ENCODE results near the gene ARHGEF19.

Gene ARHGEF19

DNA sequence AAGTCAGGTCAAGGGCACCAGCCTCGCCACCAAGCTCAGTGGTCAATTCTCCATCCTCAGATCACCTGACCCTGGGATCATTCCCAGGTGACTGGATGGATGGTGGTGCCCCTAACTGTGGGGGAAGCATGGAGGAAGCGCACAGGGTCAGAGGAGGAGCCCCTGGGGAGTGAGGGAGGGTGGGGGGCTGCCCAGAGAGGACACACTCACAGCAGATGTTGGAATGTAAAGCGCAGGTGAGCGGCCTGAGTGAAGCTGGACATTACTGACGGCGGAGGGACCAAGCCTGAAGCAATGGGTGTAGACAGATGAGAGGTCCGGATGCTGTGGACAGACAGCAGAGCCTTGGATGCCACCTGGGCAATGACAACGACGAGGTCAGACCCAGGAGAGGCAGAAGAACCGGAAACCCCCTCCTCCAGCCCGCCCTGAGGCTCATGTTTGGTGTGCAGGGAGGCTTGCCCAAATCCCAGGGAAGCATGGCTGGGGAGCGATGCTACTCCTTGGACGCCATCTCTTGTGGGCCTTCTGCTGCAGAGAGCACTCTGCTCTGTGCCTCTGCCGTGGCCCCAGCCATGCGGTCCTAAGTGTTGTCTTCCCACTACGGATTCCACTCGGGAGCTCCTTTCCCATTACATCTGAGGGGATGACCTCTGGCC is 30.2 kb upstream of the ARHGEF19 start:
- Histone ChIP-seq H3K4me2 (ENCODE audit: low read depth, low read length, poor library complexity, severe bottlenecking) (no peak overlapping the region), H3K9ac (ENCODE audit: low read depth, low read length, poor library complexity, severe bottlenecking) (no peak overlapping the region), H3F3A (ENCODE audit: low read depth) (no peaks in the 10 kb centered on the region), H4K20me1 (ENCODE audit: insufficient read depth, low read length, poor library complexity, severe bottlenecking) (no peaks in the 10 kb centered on the region), H3K79me2 (ENCODE audit: insufficient read depth, low read length) (no peaks in the 10 kb centered on the region), H3K9me3 (ENCODE audit: insufficient read depth, low read depth, low read length) (no peaks in the 10 kb centered on the region), H3K36me3 (ENCODE audit: insufficient read depth, low read length) (peaks cover 18% of the 10 kb centered on the region; the same call in 1 of the 2 replicates), H3K4me3 (ENCODE audit: low read length, poor library complexity, severe bottlenecking) (no peak overlapping the region), H3K4me1 (ENCODE audit: insufficient read depth, low read length, poor library complexity, severe bottlenecking) (peaks cover 3% of the 10 kb centered on the region), H2AFZ (ENCODE audit: low read length) (no peak overlapping the region), H3K27me3 (ENCODE audit: insufficient read depth, low read length, poor library complexity, severe bottlenecking) (no peaks in the 10 kb centered on the region), H3K9me2 (replicated peaks; ENCODE audit: low read depth, low read length) (no peaks in the 10 kb centered on the region)
- TF ChIP-seq, protein P1, sequence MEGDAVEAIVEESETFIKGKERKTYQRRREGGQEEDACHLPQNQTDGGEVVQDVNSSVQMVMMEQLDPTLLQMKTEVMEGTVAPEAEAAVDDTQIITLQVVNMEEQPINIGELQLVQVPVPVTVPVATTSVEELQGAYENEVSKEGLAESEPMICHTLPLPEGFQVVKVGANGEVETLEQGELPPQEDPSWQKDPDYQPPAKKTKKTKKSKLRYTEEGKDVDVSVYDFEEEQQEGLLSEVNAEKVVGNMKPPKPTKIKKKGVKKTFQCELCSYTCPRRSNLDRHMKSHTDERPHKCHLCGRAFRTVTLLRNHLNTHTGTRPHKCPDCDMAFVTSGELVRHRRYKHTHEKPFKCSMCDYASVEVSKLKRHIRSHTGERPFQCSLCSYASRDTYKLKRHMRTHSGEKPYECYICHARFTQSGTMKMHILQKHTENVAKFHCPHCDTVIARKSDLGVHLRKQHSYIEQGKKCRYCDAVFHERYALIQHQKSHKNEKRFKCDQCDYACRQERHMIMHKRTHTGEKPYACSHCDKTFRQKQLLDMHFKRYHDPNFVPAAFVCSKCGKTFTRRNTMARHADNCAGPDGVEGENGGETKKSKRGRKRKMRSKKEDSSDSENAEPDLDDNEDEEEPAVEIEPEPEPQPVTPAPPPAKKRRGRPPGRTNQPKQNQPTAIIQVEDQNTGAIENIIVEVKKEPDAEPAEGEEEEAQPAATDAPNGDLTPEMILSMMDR (conservative IDR thresholded peaks at IDR 0.05; ENCODE audit: low read length) = no peak
- TF ChIP-seq EZH2phosphoT487 (IDR thresholded peaks at IDR 0.05; ENCODE audit: borderline replicate concordance) = no peak

DNA sequence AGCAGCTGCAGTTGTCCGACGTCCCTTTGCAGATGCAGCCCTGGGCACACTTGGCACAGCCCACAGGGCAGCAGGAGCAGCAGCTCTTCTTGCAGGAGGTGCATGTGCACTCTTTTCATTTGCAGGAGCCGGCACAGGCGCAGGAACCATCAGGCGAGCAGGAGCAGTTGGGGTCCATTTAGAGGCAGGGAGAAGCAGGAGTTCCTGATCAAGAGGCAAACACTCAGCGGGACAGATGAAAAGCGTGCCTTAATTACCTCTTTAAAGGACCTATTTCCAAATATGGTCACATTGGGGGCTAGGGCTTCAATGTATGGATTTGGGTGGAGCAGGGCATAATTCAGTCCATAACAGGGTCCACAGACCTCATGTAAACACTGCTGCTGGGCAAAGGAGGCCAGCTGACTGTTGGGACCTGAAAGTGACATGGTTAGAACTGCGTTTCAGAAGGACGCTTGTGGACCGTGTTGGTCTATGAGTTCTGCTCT is 28.8 kb upstream of the ARHGEF19 start:
- H3K4me3 ChIP-seq (ENCODE audit: low read length, poor library complexity, severe bottlenecking) = no peak overlapping the region
- no peaks in the 10 kb centered on the region for H3K9me2 ChIP-seq (replicated peaks; ENCODE audit: low read depth, low read length)
- no peaks in the 10 kb centered on the region for H3K79me2 ChIP-seq (ENCODE audit: insufficient read depth, low read length)
- H3F3A ChIP-seq (ENCODE audit: low read depth) = no peaks in the 10 kb centered on the region
- peaks cover 9% of the 10 kb centered on the region for H3K4me1 ChIP-seq (ENCODE audit: insufficient read depth, low read length, poor library complexity, severe bottlenecking)
- H3K4me2 ChIP-seq (ENCODE audit: low read depth, low read length, poor library complexity, severe bottlenecking) = no peak overlapping the region
- H2AFZ ChIP-seq (ENCODE audit: low read length) = no peak overlapping the region
- no peak overlapping the region for H3K9ac ChIP-seq (ENCODE audit: low read depth, low read length, poor library complexity, severe bottlenecking)
- H3K27me3 ChIP-seq (ENCODE audit: insufficient read depth, low read length, poor library complexity, severe bottlenecking) = no peaks in the 10 kb centered on the region
- TF ChIP-seq EZH2phosphoT487 (IDR thresholded peaks at IDR 0.05; ENCODE audit: borderline replicate concordance) = no peak
- TF ChIP-seq, protein P1 (conservative IDR thresholded peaks at IDR 0.05; ENCODE audit: low read length) = no peak
- H3K9me3 ChIP-seq (ENCODE audit: insufficient read depth, low read depth, low read length) = no peaks in the 10 kb centered on the region
- H4K20me1 ChIP-seq (ENCODE audit: insufficient read depth, low read length, poor library complexity, severe bottlenecking) = no peaks in the 10 kb centered on the region
- H3K36me3 ChIP-seq (ENCODE audit: insufficient read depth, low read length) = peaks cover 6% of the 10 kb centered on the region; the same call in 1 of the 2 replicates

DNA sequence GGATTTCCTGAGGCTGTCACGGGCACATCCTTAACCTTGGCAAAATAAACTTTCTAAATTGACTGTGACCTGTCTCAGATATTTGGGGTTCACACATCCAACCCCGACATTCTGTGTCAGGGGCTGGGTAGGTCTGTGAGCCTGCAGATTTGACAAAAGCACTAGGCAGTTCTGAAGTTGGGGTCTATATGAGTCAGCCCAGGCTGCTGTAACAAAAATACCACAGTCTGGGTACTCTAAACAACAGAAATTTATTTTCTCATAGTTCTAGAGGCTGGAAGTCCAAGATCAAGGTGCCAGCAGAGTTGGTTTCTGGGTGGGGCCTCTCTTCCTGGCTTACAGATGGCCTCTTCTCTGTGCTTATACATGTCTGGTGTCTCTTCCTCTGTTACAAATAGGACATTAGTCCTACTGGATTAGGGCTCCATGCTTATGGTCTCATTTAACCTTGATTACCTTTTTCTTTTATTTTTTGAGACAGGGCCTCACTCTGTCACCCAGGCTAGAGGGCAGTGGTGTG is 27.6 kb upstream of the ARHGEF19 start:
- H3K4me2 ChIP-seq (ENCODE audit: low read depth, low read length, poor library complexity, severe bottlenecking) = no peak overlapping the region
- peaks cover 9% of the 10 kb centered on the region for H3K4me1 ChIP-seq (ENCODE audit: insufficient read depth, low read length, poor library complexity, severe bottlenecking)
- H3K36me3 ChIP-seq (ENCODE audit: insufficient read depth, low read length) = no peaks in the 10 kb centered on the region
- no peaks in the 10 kb centered on the region; the same call in 1 of the 2 replicates for H3F3A ChIP-seq (ENCODE audit: low read depth)
- no peaks in the 10 kb centered on the region for H3K27me3 ChIP-seq (ENCODE audit: insufficient read depth, low read length, poor library complexity, severe bottlenecking)
- TF ChIP-seq, protein P1 (conservative IDR thresholded peaks at IDR 0.05; ENCODE audit: low read length) = no peak
- no peak for TF ChIP-seq EZH2phosphoT487 (IDR thresholded peaks at IDR 0.05; ENCODE audit: borderline replicate concordance)
- no peak overlapping the region for H2AFZ ChIP-seq (ENCODE audit: low read length)
- H3K4me3 ChIP-seq (ENCODE audit: low read length, poor library complexity, severe bottlenecking) = no peak overlapping the region
- H3K79me2 ChIP-seq (ENCODE audit: insufficient read depth, low read length) = no peaks in the 10 kb centered on the region
- H3K9me3 ChIP-seq (ENCODE audit: insufficient read depth, low read depth, low read length) = no peaks in the 10 kb centered on the region
- H3K9me2 ChIP-seq (replicated peaks; ENCODE audit: low read depth, low read length) = no peaks in the 10 kb centered on the region
- no peaks in the 10 kb centered on the region for H4K20me1 ChIP-seq (ENCODE audit: insufficient read depth, low read length, poor library complexity, severe bottlenecking)
- H3K9ac ChIP-seq (ENCODE audit: low read depth, low read length, poor library complexity, severe bottlenecking) = no peak overlapping the region
